ENCODE results near the gene VPS41. TPM values are rescaled to one million over a fixed set of nuclear protein-coding genes. Genes with fewer than 3 reads are reported as not detected.

The VPS41 gene
- total and polyA plus RNA-seq, 3 donors from 2014 or later: 28.8 to 59.1 (median 52.7) TPM

GRCh38 chr7:38920731-38921130 is 11.7 kb upstream of the VPS41 start:
- intact Hi-C loops (cut with DNase I; ENCODE audit: low total_unique reads): no loop called here
- TF ChIP-seq POLR2A (IDR thresholded peaks at IDR 0.05): no peak
- no peak for TF ChIP-seq CTCF (IDR thresholded peaks at IDR 0.05)
- 84 to 86% methylated on average over 3 of the region's 3 CpGs for WGBS, 2 donors
- no peak for DNase-seq
- H3K27ac ChIP-seq: no peak overlapping the region
- no peaks in the 10 kb centered on the region for H3K36me3 ChIP-seq (ENCODE audit: low read depth, missing control alignments)
- no peak overlapping the region for H3K4me3 ChIP-seq
- H3K27me3 ChIP-seq: no peaks in the 10 kb centered on the region
- no peaks in the 10 kb centered on the region for H3K9me3 ChIP-seq
- no peaks in the 10 kb centered on the region for H3K4me1 ChIP-seq

GRCh38 chr7:38916396-38916795 is 7.4 kb upstream of the VPS41 start:
- Histone ChIP-seq H3K9me3 (no peaks in the 10 kb centered on the region), H3K36me3 (ENCODE audit: low read depth, missing control alignments) (no peaks in the 10 kb centered on the region), H3K4me1 (no peaks in the 10 kb centered on the region), H3K4me3 (no peak overlapping the region), H3K27me3 (no peaks in the 10 kb centered on the region), H3K27ac (no peak overlapping the region)
- intact Hi-C loops (cut with DNase I; ENCODE audit: low total_unique reads): no loop called here
- TF ChIP-seq POLR2A (IDR thresholded peaks at IDR 0.05) (no peak), CTCF (IDR thresholded peaks at IDR 0.05) (no peak)
- 49 to 55% methylated on average over 1 of the region's 1 CpG for WGBS, 2 donors
- no peak for DNase-seq

GRCh38 chr7:38909870-38910269 is 879 bp upstream of the VPS41 start:
- no peaks in the 10 kb centered on the region for H3K36me3 ChIP-seq (ENCODE audit: low read depth, missing control alignments)
- no peaks in the 10 kb centered on the region for H3K9me3 ChIP-seq
- TF ChIP-seq CTCF (IDR thresholded peaks at IDR 0.05) (no peak), POLR2A (IDR thresholded peaks at IDR 0.05) (no peak)
- H3K4me3 ChIP-seq: no peak overlapping the region
- H3K27me3 ChIP-seq: no peaks in the 10 kb centered on the region
- no peak overlapping the region for H3K27ac ChIP-seq
- peaks cover 7% of the 10 kb centered on the region for H3K4me1 ChIP-seq
- intact Hi-C loops (cut with DNase I; ENCODE audit: low total_unique reads): no loop called here
- DNase-seq: no peak

- H3K4me1 ChIP-seq: peaks cover 7% of the 10 kb centered on the region
- DNase-seq: no peak
- no peaks in the 10 kb centered on the region for H3K9me3 ChIP-seq
- WGBS, 2 donors: 15 to 16% methylated on average over 1 of the region's 1 CpG
- intact Hi-C loops (cut with DNase I; ENCODE audit: low total_unique reads): no loop called here
- no peak overlapping the region for H3K27ac ChIP-seq
- no peaks in the 10 kb centered on the region for H3K36me3 ChIP-seq (ENCODE audit: low read depth, missing control alignments)
- H3K4me3 ChIP-seq: no peak overlapping the region
- no peak for TF ChIP-seq CTCF (IDR thresholded peaks at IDR 0.05)
- no peak for TF ChIP-seq POLR2A (IDR thresholded peaks at IDR 0.05)
- H3K27me3 ChIP-seq: no peaks in the 10 kb centered on the region
Observed at GRCh38 chr7:38907766-38908165, 1.2 kb downstream of the VPS41 start.

GRCh38 chr7:38907066-38907465 is 1.9 kb downstream of the VPS41 start:
- DNase-seq: no peak
- WGBS, 2 donors: 76 to 82% methylated on average over 3 of the region's 3 CpGs
- Histone ChIP-seq H3K4me1 (peaks cover 7% of the 10 kb centered on the region), H3K27ac (no peak overlapping the region), H3K36me3 (ENCODE audit: low read depth, missing control alignments) (no peaks in the 10 kb centered on the region), H3K27me3 (no peaks in the 10 kb centered on the region), H3K9me3 (no peaks in the 10 kb centered on the region), H3K4me3 (no peak overlapping the region)
- TF ChIP-seq CTCF (IDR thresholded peaks at IDR 0.05): no peak
- no peak for TF ChIP-seq POLR2A (IDR thresholded peaks at IDR 0.05)
- intact Hi-C loops (cut with DNase I; ENCODE audit: low total_unique reads): no loop called here
